GM21526 (cell line): Measurements from ENCODE around the gene REL.
"Not testable (repeated sequence)": the region's sequence is repeated elsewhere in the genome, so short reads cannot be mapped to it uniquely, and the experiment has no call there.

Experiments used
- ATAC-seq: cut with Tn5 transposase; IDR thresholded peaks from one replicate; pipeline ENCODE4 v1.9.1; 2021; ENCODE audit warnings: moderate library complexity; ENCODE audit not compliant: unreplicated experiment, low FRiP score

The REL gene

DNA sequence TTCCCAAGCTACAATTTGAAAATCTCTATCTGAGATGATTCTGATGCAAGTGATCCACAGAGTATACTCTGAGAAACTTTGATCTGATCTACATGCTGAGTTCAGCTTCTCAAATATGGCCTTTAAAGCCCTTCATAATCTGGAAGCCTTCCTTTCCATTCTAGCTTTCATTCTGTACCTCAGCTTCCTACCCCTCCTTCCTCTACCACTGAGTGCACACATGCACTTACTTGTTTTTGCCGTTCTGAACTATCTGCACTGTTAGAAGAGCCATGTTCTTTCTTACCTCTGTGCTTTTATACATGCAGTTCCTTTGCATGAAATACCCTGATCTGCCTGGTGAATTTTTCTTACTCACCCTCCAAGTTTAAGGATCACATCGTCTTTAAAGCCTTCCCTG is 25.0 kb downstream of the REL start:
- ATAC-seq: no peak

DNA sequence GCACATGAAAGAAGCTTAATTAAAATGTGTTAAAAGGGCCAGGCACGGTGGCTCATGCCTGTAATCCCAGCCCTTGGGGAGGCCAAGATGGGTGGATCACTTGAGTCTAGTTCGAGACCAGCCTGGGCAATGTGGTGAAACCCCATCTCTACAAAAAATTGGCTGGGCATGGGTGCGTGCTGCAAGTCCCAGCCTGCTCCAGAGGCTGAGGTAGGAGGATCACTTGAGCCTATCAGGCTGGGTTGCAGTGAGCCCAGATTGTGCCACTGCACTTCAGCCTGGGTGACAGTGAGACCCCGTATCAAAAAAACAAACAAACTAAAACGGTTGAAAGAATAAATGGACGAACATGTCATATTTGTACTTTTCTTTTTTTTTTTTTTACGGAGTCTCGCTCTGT is 26.0 kb downstream of the REL start:
- no peak for ATAC-seq

DNA sequence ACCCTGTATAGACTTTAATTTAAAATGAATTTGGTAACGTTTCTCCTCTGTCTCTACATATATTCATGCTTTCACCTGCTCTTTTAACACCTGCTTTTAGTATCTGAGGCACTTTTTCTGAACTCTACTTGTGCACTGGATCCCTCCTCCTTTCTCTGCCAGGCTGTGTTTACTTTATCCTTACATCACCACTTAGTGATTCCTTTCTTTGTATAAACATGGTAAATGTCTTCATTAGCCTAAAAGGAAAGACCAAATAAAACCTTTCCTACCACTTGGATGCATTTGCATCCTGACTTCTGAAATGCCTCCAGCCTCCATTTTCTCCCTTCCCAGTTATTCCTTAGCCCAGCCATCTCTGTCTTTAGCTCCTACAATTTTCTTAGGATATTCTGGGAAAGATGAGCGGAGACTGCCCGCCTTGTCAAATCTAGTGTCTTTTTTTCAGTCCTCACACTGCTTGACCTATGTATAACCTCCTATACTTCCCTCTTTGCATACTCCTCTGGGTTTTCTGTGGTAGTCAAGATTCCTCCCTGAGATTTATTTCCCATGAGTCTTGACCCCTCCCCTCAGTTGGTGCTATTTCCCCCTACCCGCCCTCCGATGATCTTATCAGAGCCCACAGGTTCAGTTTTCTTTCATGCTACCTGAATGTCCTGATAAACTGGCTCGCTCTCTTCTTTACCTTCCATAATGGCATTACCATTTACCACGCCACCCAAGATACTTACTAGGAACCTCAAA is 44.8 kb downstream of the REL start:
- no peak for ATAC-seq

DNA sequence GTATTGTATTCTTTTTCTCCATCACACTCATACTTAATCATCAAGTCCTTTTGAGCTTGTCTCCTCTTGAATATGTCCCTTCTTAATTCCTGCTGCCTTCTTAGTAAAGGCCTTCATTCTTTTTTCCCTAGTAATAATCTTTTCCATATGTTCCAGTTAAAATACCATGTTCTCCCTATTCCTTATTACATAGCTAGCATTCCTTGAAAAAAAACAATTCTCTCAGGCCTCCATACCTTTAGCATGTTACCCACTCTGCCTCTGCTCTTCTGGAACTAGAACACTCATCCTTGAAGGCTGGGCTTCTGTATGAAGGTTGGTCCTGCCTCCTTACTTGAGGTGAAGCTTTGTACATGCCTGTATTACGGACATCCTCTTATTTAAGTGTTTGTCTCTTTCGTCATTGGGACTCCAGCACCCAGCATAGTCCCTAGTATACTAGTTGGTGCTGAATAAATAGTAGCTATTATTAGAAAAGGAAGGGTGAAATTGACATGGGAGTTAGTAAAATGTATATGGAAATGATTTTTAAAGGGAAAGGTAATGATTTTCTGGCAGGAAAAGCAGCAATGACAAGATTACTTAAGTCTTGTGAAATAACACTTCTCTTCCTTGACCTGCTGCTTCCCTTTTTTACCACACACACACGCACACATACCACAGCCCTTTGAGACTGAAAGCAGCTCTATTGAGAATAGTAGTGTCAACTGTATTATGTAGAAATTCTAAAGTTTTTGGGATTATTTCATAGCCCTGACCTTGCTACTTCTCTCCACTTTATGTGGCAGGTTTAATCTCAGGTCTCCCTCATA is 45.6 kb downstream of the REL start:
- ATAC-seq: no peak

DNA sequence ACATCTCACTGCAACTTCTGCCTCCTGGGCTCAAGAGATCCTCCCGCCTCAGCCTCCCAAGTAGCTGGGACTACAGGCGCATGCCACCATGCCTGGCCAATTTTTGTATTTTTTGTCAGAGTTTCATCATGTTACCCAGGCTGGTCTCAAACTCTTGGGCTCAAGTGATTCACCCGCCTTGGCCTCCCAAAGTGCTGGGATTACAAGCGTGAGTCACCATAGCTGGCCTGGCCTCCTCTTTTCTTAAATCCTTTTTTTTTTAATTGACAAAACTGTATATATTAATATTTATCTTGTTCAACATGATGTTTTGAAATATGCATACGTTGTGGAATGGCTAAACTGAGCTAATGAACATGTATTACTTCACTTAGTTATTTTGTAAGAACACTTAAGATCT is 50.7 kb downstream of the REL start:
- ATAC-seq: not testable (repeated sequence)

DNA sequence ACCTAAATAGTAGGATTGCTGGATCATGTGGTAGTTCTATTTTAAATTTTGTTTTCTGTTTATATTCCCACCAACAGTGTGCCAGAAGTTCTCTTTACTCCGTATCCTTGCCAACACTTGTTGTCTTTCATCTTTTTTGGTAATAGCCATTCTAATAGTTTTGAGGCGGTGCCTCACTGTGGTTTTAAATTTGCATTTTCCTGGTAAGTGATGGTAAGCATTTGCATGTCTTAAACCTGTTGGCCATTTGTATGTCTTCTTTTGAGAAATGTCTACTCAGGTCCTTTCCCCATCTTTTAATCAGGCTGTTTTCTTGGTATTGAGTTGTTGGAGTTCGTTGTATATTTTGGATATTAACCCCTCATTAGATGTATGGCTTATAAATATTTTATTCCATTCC is 51.6 kb downstream of the REL start:
- no peak for ATAC-seq

DNA sequence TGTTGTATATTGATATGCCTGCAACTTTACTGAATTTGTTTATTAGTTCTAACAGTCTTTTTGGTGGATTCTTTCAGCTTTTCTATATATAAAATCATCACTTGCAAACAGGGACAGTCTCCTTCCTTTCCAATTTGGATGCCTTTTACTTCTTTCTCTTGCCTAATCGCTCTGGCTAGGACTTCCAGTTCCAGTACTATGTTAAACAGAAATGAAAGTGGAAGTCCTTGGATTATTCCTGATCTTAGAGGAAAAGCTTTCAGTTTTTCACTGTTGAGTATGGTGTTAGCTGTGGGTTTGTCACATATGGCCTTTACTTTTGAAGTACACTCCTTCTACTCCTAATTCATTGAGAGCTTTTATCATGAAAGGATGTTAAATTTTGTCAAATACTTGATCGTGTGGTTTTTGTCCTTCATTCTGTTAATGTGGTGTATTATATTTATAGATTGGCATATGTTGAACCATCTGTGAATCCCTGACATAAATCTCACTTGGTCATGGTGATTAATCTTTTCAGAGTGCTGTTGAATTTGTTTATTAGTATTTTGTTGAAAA is 52.9 kb downstream of the REL start:
- ATAC-seq: no peak

DNA sequence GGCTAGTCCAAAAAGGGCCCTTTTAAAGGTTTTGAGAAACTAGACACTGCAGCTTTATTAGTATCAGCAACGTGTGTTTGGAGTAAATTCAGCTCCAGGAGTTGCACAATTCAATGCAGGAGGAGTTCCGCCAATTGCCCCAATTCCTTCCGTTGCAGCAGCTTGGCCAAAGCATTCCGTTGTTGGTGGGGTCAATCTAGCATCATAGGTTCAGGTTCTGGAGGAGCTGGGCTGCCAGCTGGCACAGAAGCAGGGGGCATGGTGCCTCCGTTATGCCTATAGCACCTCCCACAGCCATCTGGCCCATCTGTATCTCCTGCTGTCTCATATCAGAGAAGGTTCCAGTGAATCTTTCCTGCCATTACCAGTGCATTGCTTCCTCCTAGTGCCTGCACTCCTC is 55.4 kb downstream of the REL start:
- no peak for ATAC-seq

DNA sequence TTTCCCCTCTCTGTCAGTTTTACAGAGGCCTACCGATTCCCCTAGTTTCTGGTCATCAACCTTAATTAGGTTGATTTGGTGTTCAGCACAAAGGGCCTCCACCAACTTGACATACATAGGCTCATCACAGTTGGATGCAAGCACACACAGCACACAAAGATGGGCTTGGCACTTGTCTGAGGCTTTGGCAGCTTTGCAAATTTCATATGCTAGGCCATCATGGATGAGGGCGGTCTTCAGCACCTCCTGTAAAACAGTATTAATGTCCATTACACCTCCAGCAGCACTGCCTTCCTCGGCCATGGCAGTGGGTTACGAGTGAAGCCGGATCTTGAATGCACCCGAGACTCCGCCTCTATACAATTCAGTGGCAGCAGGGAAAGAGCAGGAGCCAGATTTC is 56.9 kb downstream of the REL start:
- no peak for ATAC-seq

DNA sequence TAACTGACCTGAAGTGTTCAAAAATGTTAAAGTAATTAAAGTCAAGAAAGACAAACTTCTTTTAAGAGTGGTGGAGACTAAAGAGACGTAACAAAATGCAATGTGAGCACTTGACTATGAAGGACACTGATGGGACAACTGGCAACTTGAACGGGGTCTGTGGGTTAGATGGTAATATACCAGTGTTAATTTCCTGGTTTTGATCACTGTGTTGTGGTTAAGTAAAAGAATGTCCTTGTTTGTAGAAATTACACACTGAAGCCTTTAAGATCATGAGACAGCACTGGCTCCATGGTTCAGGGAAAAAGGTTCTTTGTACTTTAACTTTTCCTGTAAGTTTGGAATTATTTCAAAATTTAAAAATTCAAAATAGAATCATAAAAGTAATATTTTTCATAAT is 58.2 kb downstream of the REL start:
- ATAC-seq: no peak

DNA sequence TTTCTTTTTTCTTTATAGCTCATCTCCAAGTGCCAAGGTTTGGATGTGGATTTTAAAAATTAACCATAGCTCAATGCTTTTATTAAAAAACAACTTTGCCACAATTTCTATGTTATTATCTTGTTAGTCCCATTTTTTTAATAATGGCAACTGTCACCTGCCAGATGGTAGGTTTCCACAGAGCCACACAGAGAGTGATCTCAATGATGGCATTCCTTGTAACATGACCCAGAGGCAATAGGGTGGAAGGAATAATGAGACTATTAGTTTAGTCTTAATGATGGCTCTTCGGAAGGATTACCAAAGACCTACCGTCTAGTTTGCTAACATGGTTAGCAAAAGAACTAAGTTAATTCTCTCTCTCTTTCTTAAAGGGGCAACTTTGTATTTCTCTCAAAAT is 64.0 kb downstream of the REL start:
- no peak for ATAC-seq

DNA sequence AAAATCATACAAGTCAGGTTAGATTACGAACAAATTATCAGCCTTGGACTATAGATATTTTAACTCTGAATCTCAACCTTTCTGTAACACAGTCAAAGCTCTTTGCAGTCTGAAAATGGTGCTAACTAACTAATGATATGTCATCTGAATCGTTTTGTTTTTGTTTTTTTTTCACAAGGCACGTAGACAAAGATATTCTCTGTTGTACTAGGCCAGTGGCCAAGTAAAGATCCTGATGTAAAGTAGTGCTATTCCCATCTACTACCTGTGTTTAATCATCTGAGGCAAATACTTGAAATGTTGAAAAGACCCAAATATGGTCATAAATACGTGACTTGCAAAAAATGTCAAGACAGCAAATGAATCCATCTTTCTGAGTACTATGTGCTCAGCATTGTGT is 65.7 kb downstream of the REL start:
- ATAC-seq: no peak

DNA sequence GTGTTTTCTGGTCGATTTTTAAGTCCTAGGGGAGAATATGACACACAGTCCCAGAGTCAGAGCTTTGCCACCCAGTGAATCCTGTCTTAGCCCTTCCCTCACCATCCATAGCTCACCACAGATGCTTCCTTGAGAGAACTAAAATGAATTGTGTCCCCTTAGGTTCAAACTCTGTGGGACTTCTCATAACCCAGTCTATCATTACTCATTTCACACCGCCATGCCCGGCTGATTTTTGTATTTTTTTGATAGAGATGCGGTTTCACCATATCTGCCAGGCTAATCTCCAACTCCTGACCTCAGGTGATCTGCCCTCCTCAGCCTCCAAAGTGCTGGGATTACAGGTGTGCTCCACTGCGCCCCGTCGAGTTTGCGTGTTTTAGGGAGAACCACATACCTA is 66.8 kb downstream of the REL start:
- no peak for ATAC-seq

DNA sequence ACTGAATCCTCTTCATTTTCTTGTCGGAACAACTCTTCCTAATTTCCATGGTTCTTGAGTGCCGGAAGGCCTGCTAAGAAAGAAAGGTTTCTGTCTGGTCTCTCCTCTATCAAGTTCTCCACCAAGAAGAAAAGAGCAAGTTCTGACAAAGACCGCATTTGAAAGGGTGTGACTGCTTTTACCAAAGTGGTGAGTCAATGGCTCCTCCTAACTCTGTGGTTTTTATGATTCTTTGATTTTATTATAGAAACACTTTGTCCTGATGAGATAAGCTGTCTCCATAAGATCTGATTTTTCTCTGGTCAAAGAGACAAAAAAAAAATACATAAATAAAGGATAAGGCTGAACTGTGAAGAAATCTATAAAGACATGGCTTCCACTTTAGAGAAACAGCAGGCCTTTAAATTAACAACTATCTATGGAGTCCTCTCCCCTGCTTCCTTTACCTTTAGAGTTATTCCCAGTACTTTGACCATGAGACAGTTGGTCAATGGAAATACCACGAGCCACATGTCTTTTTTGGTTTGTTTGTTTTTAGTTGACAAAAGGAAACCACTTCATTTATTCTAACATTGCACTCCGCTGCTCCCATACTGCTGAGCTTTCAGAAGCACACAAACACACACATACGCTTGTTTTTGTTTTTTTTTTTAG is 67.7 kb downstream of the REL start:
- ATAC-seq: no peak

DNA sequence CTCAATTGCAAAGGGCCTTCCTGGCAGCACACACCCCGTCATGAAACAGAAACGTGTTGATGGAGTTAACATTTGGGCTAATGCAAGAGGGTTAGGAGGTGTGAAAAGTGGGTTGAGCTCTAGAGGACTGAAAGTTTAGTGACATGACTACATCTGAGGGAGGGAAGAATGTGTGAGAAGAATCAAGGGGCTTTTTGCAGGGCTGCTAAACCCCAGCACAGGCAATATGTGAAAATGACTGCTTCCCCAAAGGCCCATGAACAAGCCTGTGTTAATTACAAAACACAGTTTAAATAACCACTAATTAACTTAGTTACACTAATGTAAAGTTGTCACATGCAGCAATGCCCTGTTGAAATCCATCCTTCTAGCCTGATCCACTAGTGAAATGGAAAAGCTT is 72.8 kb downstream of the REL start:
- ATAC-seq: no peak

DNA sequence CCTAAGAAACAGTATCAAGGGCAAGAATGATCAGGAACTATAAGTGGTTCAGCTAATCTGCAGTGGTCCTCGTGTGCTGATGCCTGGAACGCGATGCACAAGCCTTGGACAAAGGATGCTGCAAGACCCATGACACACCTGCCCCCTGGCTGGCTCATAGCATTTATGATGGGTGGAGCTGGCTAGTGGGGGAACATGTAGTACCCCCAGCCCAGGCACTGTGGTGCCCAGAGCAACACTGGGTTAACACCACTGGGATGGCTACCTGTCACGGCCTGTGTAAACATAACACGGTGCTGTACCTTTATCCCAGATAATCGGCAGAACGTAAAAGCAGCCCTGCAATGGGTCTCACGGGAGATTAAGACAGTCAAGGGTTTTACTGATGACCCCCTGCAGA is 75.8 kb downstream of the REL start:
- no peak for ATAC-seq

DNA sequence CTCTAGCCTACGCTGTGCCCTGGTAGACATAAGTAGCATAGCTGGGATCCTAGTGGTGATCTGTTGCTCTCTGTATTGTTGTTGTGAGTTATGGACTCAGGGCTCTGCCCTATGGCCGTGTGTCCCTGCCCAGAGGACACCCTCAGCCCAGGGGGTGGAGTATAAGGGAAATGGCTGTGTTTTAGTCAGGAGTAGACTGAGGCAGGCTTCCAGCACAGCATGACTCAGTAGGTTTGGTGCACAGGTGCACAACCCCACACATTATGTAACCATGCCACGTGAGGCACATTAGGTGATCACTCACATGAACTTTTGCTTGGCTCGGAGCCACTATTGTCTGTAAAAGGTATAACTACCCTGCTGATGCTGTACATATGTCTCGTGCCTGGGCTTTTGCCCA is 76.3 kb downstream of the REL start:
- no peak for ATAC-seq

DNA sequence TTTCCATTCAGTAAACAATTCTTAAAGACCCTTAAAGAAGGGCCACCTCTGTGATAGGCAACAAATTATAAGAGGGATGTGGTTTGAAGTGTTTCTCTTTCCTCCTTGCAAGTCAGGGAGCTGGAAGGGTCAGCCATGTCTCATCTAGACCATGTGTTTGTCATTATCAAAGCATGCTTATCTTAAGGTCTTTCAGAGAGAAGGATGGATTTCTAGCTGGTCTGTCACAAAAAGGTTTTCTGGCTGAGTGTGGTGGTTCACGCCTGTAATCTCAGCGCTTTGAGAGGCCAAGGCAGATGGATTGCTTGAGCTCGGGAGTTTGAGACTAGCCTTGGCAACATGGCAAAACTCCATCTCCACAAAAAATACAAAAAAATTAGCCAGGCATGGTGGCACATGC is 77.0 kb downstream of the REL start:
- ATAC-seq: no peak

DNA sequence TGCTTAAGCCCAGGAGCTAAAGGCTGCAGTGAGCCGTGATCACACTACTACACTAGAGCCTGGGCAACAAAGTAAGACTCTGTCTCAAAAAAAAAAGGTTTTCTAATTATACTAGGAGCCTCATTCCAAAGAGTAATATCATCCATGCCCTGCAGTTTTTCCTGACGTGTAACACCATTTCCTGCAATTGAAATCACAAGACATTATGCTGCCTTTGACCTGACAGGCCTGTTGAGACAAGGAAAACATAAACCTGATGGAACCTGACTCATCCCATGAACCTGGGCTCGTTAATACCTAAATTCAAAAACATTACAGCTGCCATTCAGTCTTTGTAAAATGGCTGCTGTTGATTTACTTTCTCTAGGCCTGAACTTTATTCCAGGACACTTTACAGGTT is 77.4 kb downstream of the REL start:
- ATAC-seq: no peak

DNA sequence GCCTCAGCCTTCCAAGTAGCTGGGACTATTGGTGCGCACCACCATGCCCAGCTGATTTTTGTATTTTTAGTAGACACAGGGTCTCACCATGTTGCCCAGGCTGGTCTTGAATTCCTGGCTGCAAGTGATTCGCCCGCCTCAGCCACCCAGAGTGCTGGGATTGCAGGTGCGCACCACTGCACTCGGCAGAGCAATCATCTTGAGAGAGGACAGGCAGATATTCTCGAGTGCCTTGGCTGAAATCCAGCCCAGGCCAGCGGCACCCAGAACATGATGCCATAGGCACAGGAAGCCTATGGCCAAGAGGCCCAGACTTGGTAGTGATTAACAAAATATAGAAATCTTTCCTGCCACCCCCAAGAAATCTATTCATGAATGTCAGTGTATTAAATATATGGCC is 78.1 kb downstream of the REL start:
- ATAC-seq: no peak

DNA sequence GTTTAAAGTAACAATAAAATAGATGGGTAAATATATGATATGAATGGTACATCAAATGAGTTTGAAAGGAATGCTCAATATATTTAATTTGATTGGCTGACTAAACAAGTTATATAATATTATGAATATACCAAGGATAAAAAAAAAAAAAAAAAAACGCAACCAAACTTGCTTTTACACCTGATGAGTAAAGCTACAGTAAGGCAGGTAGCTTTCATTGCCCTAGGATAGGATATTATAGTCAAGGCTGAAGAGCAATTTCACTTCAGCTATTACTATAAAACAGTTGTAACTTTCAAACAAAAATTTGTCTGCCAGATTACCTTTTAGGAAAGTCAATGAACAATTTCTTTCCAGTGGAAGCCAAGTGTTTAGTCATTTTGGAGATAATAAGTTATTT is 79.3 kb downstream of the REL start:
- no peak for ATAC-seq
